Neural progenitor cell (in vitro differentiated cells): ENCODE measurements around the gene PAK1. TPM values are rescaled to one million over a fixed set of nuclear protein-coding genes. Genes with fewer than 3 reads are reported as not detected.
A peak's percentile ranks its signal among the peaks of the same experiment; 100 is the strongest.

Experiments used
- DNase-seq: peaks from one replicate; pipeline ENCODE4 v3.0.0-alpha.2; 2016; ENCODE audit warnings: low spot score
- H2AFZ ChIP-seq: fragments of 200-600 bp; sonication (generic); replicated peaks from 2 replicates; pipeline ENCODE4 v1.6.1; 2016; ENCODE audit warnings: antibody characterized with exemption
- H3F3A ChIP-seq: fragments of 200-600 bp; sonication (generic); 2 replicates; pipeline ENCODE4 v1.6.1; 2016; ENCODE audit warnings: antibody characterized with exemption, low read depth
- H3K27ac ChIP-seq: fragments of 200-600 bp; sonication (generic); 2 replicates; pipeline ENCODE4 v1.5.1; 2016; ENCODE audit warnings: mild to moderate bottlenecking
- H3K27me3 ChIP-seq: fragments of 200-600 bp; sonication (generic); 2 replicates; pipeline ENCODE4 v1.6.1; 2016; ENCODE audit warnings: mild to moderate bottlenecking, moderate library complexity
- H3K36me3 ChIP-seq: fragments of 200-600 bp; sonication (generic); 2 replicates; pipeline ENCODE4 v1.5.1; 2016
- H3K4me1 ChIP-seq: fragments of 200-600 bp; sonication (generic); 2 replicates; pipeline ENCODE4 v1.6.1; 2016; ENCODE audit warnings: mixed run types
- H3K4me2 ChIP-seq: fragments of 200-600 bp; sonication (generic); 2 replicates; pipeline ENCODE4 v1.6.1; 2016
- H3K4me3 ChIP-seq: fragments of 200-600 bp; sonication (generic); 2 replicates; pipeline ENCODE4 v1.5.1; 2016
- H3K79me2 ChIP-seq: fragments of 200-600 bp; sonication (generic); 2 replicates; pipeline ENCODE4 v1.6.1; 2016; ENCODE audit warnings: low read depth
- H3K9ac ChIP-seq: fragments of 200-600 bp; sonication (generic); 2 replicates; pipeline ENCODE4 v1.6.1; 2016
- H3K9me3 ChIP-seq: fragments of 200-600 bp; sonication (generic); 2 replicates; pipeline ENCODE4 v1.5.1; 2016; ENCODE audit warnings: low read depth
- H4K20me1 ChIP-seq: fragments of 200-600 bp; sonication (generic); 2 replicates; pipeline ENCODE4 v1.6.1; 2016; ENCODE audit warnings: low read depth
- H3K27ac Mint-ChIP-seq: 3 replicates; pipeline ENCODE4 v1.8.0; 2021; ENCODE audit warnings: mixed read lengths
- H3K27me3 Mint-ChIP-seq: 2 replicates; pipeline ENCODE4 v1.8.0; 2022; ENCODE audit warnings: low read depth, mild to moderate bottlenecking, inconsistent platforms, moderate library complexity, mixed read lengths; ENCODE audit not compliant: insufficient read depth
- H3K36me3 Mint-ChIP-seq: 3 replicates; pipeline ENCODE4 v1.8.0; 2021; ENCODE audit warnings: mixed read lengths
- H3K4me1 Mint-ChIP-seq: 3 replicates; pipeline ENCODE4 v1.8.0; 2021; ENCODE audit warnings: mixed read lengths
- H3K4me3 Mint-ChIP-seq: 3 replicates; pipeline ENCODE4 v1.8.0; 2021; ENCODE audit warnings: mild to moderate bottlenecking, moderate library complexity, mixed read lengths
- H3K9me3 Mint-ChIP-seq: 3 replicates; pipeline ENCODE4 v1.8.0; 2020; ENCODE audit warnings: mixed read lengths
- CTCF ChIP-seq: fragments of 200-600 bp; sonication (generic); IDR thresholded peaks from 2 replicates; pipeline ENCODE4 v1.5.1; 2017; ENCODE audit warnings: antibody characterized with exemption, mild to moderate bottlenecking
- EZH2 ChIP-seq: fragments of 200-600 bp; sonication (generic); IDR thresholded peaks from 2 replicates; pipeline ENCODE4 v1.6.1; 2017; ENCODE audit warnings: antibody characterized with exemption, mild to moderate bottlenecking, moderate library complexity
- EZH2phosphoT487 ChIP-seq: fragments of 200-600 bp; sonication (generic); IDR thresholded peaks from 2 replicates; pipeline ENCODE4 v1.6.1; 2017; ENCODE audit warnings: antibody characterized with exemption
- total RNA-seq: library from RNA; depleted of rRNA; stranded (reverse); fragments of >200 nt; gene quantifications from 2 replicates; pipeline ENCODE4 v1.2.3, GENCODE V29; 2015; ENCODE audit warnings: low replicate concordance

Gene PAK1
- total RNA-seq, 1 donor from 2014 or later: 52.1 TPM

GRCh38 chr11:77403211-77403610 is 70.7 kb downstream of the PAK1 start:
- Histone ChIP-seq H3K4me2 (no peak overlapping the region), H3K36me3 (no peaks in the 10 kb centered on the region), H3K79me2 (peaks cover 68% of the 10 kb centered on the region), H3K27me3 (no peaks in the 10 kb centered on the region), H3K4me3 (no peak overlapping the region), H3F3A (peaks cover 22% of the 10 kb centered on the region), H3K27ac (no peak overlapping the region), H2AFZ (no peak overlapping the region), H3K4me1 (peaks cover 30% of the 10 kb centered on the region), H4K20me1 (peaks cover 25% of the 10 kb centered on the region), H3K9me3 (no peaks in the 10 kb centered on the region), H3K9ac (no peak overlapping the region)
- Mint-ChIP-seq H3K4me3 (no peak overlapping the region), H3K27me3 (no peaks in the 10 kb centered on the region), H3K9me3 (no peaks in the 10 kb centered on the region), H3K36me3 (peaks cover 2% of the 10 kb centered on the region), H3K27ac (no peak overlapping the region), H3K4me1 (peaks cover 25% of the 10 kb centered on the region)
- no peak for DNase-seq
- no peak for TF ChIP-seq EZH2
- no peak for TF ChIP-seq EZH2phosphoT487

GRCh38 chr11:77402218-77402556 is 71.7 kb downstream of the PAK1 start:
- H4K20me1 ChIP-seq: peaks cover 19% of the 10 kb centered on the region

GRCh38 chr11:77401486-77402217 is 72.2 kb downstream of the PAK1 start:
- Histone ChIP-seq H3K4me1 (peaks cover 38% of the 10 kb centered on the region), H3K4me2 (peak overlapping the region; percentile 59), H3F3A (peaks cover 22% of the 10 kb centered on the region), H3K27me3 (no peaks in the 10 kb centered on the region), H3K9ac (no peak overlapping the region), H2AFZ (no peak overlapping the region), H3K79me2 (peaks cover 76% of the 10 kb centered on the region), H3K9me3 (no peaks in the 10 kb centered on the region), H3K36me3 (no peaks in the 10 kb centered on the region), H3K27ac (peak overlapping the region; percentile 1), H4K20me1 (peaks cover 19% of the 10 kb centered on the region), H3K4me3 (no peak overlapping the region)
- Mint-ChIP-seq H3K9me3 (no peaks in the 10 kb centered on the region), H3K4me1 (peaks cover 22% of the 10 kb centered on the region), H3K4me3 (no peak overlapping the region), H3K36me3 (peaks cover 2% of the 10 kb centered on the region), H3K27me3 (no peaks in the 10 kb centered on the region), H3K27ac (no peak overlapping the region)
- DNase-seq: no peak
- no peak for TF ChIP-seq CTCF

More at GRCh38 chr11:77402218-77402556, 71.7 kb downstream of the PAK1 start:
- peaks cover 22% of the 10 kb centered on the region for H3F3A ChIP-seq
- H3K4me2 ChIP-seq: peak overlapping the region; percentile 59
- no peak overlapping the region for H3K27ac Mint-ChIP-seq
- H3K4me3 Mint-ChIP-seq: no peak overlapping the region
- H3K9me3 ChIP-seq: no peaks in the 10 kb centered on the region
- peaks cover 36% of the 10 kb centered on the region for H3K4me1 ChIP-seq
- no peaks in the 10 kb centered on the region for H3K27me3 ChIP-seq
- H3K36me3 Mint-ChIP-seq: peaks cover 2% of the 10 kb centered on the region
- no peak overlapping the region for H3K9ac ChIP-seq
- H3K4me1 Mint-ChIP-seq: peaks cover 22% of the 10 kb centered on the region
- H3K27me3 Mint-ChIP-seq: no peaks in the 10 kb centered on the region
- peak overlapping the region; percentile 1 for H3K27ac ChIP-seq
- no peaks in the 10 kb centered on the region for H3K36me3 ChIP-seq
- H3K9me3 Mint-ChIP-seq: no peaks in the 10 kb centered on the region
- no peak for DNase-seq
- no peak overlapping the region for H2AFZ ChIP-seq
- peaks cover 73% of the 10 kb centered on the region for H3K79me2 ChIP-seq
- TF ChIP-seq CTCF: no peak
- no peak overlapping the region for H3K4me3 ChIP-seq

GRCh38 chr11:77400775-77401449 is 73.0 kb downstream of the PAK1 start:
- H3K4me1 ChIP-seq: peaks cover 45% of the 10 kb centered on the region
- no peak overlapping the region for H3K27ac Mint-ChIP-seq

More at GRCh38 chr11:77400775-77401449, 73.0 kb downstream of the PAK1 start:
- Histone ChIP-seq H3K4me3 (no peak overlapping the region), H3F3A (peaks cover 22% of the 10 kb centered on the region), H3K9me3 (no peaks in the 10 kb centered on the region), H3K9ac (no peak overlapping the region), H3K27me3 (no peaks in the 10 kb centered on the region), H3K4me2 (peak overlapping the region; percentile 28), H4K20me1 (peaks cover 19% of the 10 kb centered on the region), H3K36me3 (no peaks in the 10 kb centered on the region), H3K79me2 (peaks cover 70% of the 10 kb centered on the region), H3K27ac (peak overlapping the region; percentile 42), H2AFZ (no peak overlapping the region)
- Mint-ChIP-seq H3K4me3 (no peak overlapping the region), H3K4me1 (peaks cover 22% of the 10 kb centered on the region), H3K36me3 (peaks cover 2% of the 10 kb centered on the region), H3K9me3 (no peaks in the 10 kb centered on the region), H3K27me3 (no peaks in the 10 kb centered on the region)
- no peak for DNase-seq
- TF ChIP-seq EZH2 (no peak), EZH2phosphoT487 (no peak), CTCF (no peak)
